Vagina (tissue), 2 donors: ENCODE data around the gene ELAVL1. TPM values are rescaled to one million over a fixed set of nuclear protein-coding genes. Genes with fewer than 3 reads are reported as not detected.

Experiments
- DNase-seq, 2 donors: peaks; one replicate each; pipeline ENCODE4 v3.0.0-alpha.2; 2017; ENCODE audit errors: extremely low spot score in 2 of 2
- H3K27ac ChIP-seq: fragments of 200-600 bp; sonication (generic); one replicate; pipeline ENCODE4 v1.5.1; 2019
- H3K27me3 ChIP-seq: fragments of 200-600 bp; sonication (generic); one replicate; pipeline ENCODE4 v1.5.1; 2019
- H3K36me3 ChIP-seq, 2 donors: fragments of 200-600 bp; sonication (generic); one replicate each; pipeline ENCODE4 v1.5.1; 2017 to 2019
- H3K4me1 ChIP-seq: fragments of 200-600 bp; sonication (generic); one replicate; pipeline ENCODE4 v1.5.1; 2019
- H3K4me3 ChIP-seq, 2 donors: fragments of 200-600 bp; sonication (generic); 1 replicate in 1 of 2; 2 replicates in 1 of 2; pipeline ENCODE4 v1.5.1; 2016 to 2019
- H3K9me3 ChIP-seq: fragments of 200-600 bp; sonication (generic); one replicate; pipeline ENCODE4 v1.5.1; 2019
- CTCF ChIP-seq, 3 experiments: fragments of 450-650 bp in 2 of 3; fragments of 200-600 bp in 1 of 3; sonication (generic) in 1 of 3; IDR thresholded peaks; one replicate each; pipeline ENCODE4 v1.5.1; 2017 to 2019; ENCODE audit warnings: antibody characterized with exemption in 3 of 3, mild to moderate bottlenecking in 2 of 3, moderate library complexity in 2 of 3
- POLR2A ChIP-seq, 2 donors: fragments of 450-650 bp; IDR thresholded peaks; one replicate each; pipeline ENCODE4 v1.6.1; 2017; ENCODE audit warnings: antibody characterized with exemption in 2 of 2, mild to moderate bottlenecking in 2 of 2, moderate library complexity in 2 of 2
- POLR2AphosphoS5 ChIP-seq, 2 donors: sonication (generic); formaldehyde crosslinking; IDR thresholded peaks; one replicate each; pipeline ENCODE4 v1.9.0; 2017; ENCODE audit warnings: antibody characterized with exemption in 2 of 2, mild to moderate bottlenecking in 2 of 2, low read depth in 1 of 2; ENCODE audit not compliant: insufficient read depth in 1 of 2
- intact Hi-C: fragments of 100-400 bp; cut with DNase I; formaldehyde crosslinking; loops from one replicate; pipeline ENCODE4 v1.15.1; 2023
- total RNA-seq: library from RNA; depleted of rRNA; stranded (reverse); fragments of >200 nt; gene quantifications from one replicate; pipeline ENCODE4 v1.2.3, GENCODE V29; 2016

Gene ELAVL1
- total RNA-seq, 1 donor from 2014 or later, result 40.5 TPM

GRCh38 chr19:7942981-7943443, 62.4 kb downstream of the ELAVL1 start:
- peaks cover 35% of the 10 kb centered on the region for H3K4me1 ChIP-seq
- intact Hi-C loops, result loop anchor here (10.0 kb wide), 2 partner anchors 62 to 312 kb away; partner anchors contain the start of gene ELAVL1
- DNase-seq, result no peak

GRCh38 chr19:7941895-7942596, 63.4 kb downstream of the ELAVL1 start:
- Histone ChIP-seq H3K4me1 (peaks cover 35% of the 10 kb centered on the region), H3K27me3 (no peaks in the 10 kb centered on the region), H3K9me3 (no peaks in the 10 kb centered on the region), H3K4me3 (peak overlapping the region; percentile 64 to 71), H3K27ac (no peak overlapping the region), H3K36me3 (peaks cover 0 to 35% of the 10 kb centered on the region in 2 donors)
- intact Hi-C loops, result loop anchor here (10.0 kb wide), 2 partner anchors 63 to 313 kb away; partner anchors contain the start of gene ELAVL1
- TF ChIP-seq POLR2A (IDR thresholded peaks at IDR 0.05), result no peak
- no peak for TF ChIP-seq CTCF (IDR thresholded peaks at IDR 0.05)
- no peak for TF ChIP-seq POLR2AphosphoS5 (IDR thresholded peaks at IDR 0.05; ENCODE audit: insufficient read depth in 1 of 2, low read depth in 1 of 2)
- no peak for DNase-seq

More at GRCh38 chr19:7942981-7943443, 62.4 kb downstream of the ELAVL1 start:
- Histone ChIP-seq H3K27me3 (no peaks in the 10 kb centered on the region), H3K36me3 (peaks cover 0 to 26% of the 10 kb centered on the region in 2 donors), H3K27ac (peak overlapping the region; percentile 95), H3K9me3 (no peaks in the 10 kb centered on the region), H3K4me3 (peak overlapping the region; percentile 64 to 71)
- no peak for TF ChIP-seq POLR2AphosphoS5 (IDR thresholded peaks at IDR 0.05; ENCODE audit: insufficient read depth in 1 of 2, low read depth in 1 of 2)
- no peak for TF ChIP-seq CTCF (IDR thresholded peaks at IDR 0.05)
- TF ChIP-seq POLR2A (IDR thresholded peaks at IDR 0.05), result no peak

GRCh38 chr19:7940841-7941240, 64.6 kb downstream of the ELAVL1 start:
- TF ChIP-seq POLR2AphosphoS5 (IDR thresholded peaks at IDR 0.05; ENCODE audit: insufficient read depth in 1 of 2, low read depth in 1 of 2) (no peak), POLR2A (IDR thresholded peaks at IDR 0.05) (no peak), CTCF (IDR thresholded peaks at IDR 0.05) (no peak)
- no peaks in the 10 kb centered on the region for H3K9me3 ChIP-seq
- peaks cover 35% of the 10 kb centered on the region for H3K4me1 ChIP-seq
- peaks cover 0 to 47% of the 10 kb centered on the region in 2 donors for H3K36me3 ChIP-seq
- intact Hi-C loops, result loop anchor here (10.0 kb wide), 2 partner anchors 64 to 314 kb away; partner anchors contain the start of gene ELAVL1
- H3K27me3 ChIP-seq, result no peaks in the 10 kb centered on the region
- no peak overlapping the region for H3K4me3 ChIP-seq
- H3K27ac ChIP-seq, result no peak overlapping the region
- no peak for DNase-seq

GRCh38 chr19:7934766-7935165, 70.7 kb downstream of the ELAVL1 start:
- intact Hi-C loops, result no loop called here
- no peak for DNase-seq
- Histone ChIP-seq H3K4me3 (no peak overlapping the region), H3K27ac (no peak overlapping the region), H3K36me3 (peaks cover 2 to 85% of the 10 kb centered on the region in 2 donors), H3K27me3 (no peaks in the 10 kb centered on the region), H3K4me1 (peaks cover 8% of the 10 kb centered on the region), H3K9me3 (no peaks in the 10 kb centered on the region)
- TF ChIP-seq POLR2AphosphoS5 (IDR thresholded peaks at IDR 0.05; ENCODE audit: insufficient read depth in 1 of 2, low read depth in 1 of 2) (no peak), CTCF (IDR thresholded peaks at IDR 0.05) (no peak)
